Hematopoietic multipotent progenitor cell treated with erythropoietin and hydrocortisone succinate and interleukin-3 and kit ligand, for 4 days (in vitro differentiated cells): Measurements from ENCODE around the gene NR2C1.
A peak's percentile ranks its signal among the peaks of the same experiment; 100 is the strongest.

Source experiments
- DNase-seq: peaks from one replicate; pipeline ENCODE4 v3.0.0-alpha.2; 2015

NR2C1 gene

GRCh38 chr12:95083938-95084337 is 10.5 kb upstream of the NR2C1 start:
- no peak for DNase-seq

- no peak for DNase-seq
Observed at GRCh38 chr12:95083471-95083870, 10.1 kb upstream of the NR2C1 start.

GRCh38 chr12:95077341-95077740 is 3.9 kb upstream of the NR2C1 start:
- DNase-seq, result no peak

- DNase-seq, result no peak
Observed at GRCh38 chr12:95074766-95075165, 1.3 kb upstream of the NR2C1 start.

GRCh38 chr12:95073698-95074520 is 491 bp upstream of the NR2C1 start:
- no peak for DNase-seq

GRCh38 chr12:95070378-95070777 is 3.0 kb downstream of the NR2C1 start:
- DNase-seq, result no peak

GRCh38 chr12:95066091-95066855 is 7.1 kb downstream of the NR2C1 start:
- DNase-seq, result no peak

GRCh38 chr12:95060951-95061350 is 12.5 kb downstream of the NR2C1 start:
- no peak for DNase-seq

- DNase-seq, result no peak
Observed at GRCh38 chr12:95059984-95060383, 13.4 kb downstream of the NR2C1 start.

GRCh38 chr12:95057424-95057823 is 16.0 kb downstream of the NR2C1 start:
- DNase-seq, result no peak

- DNase-seq, result no peak
Observed at GRCh38 chr12:95055057-95055456, 18.4 kb downstream of the NR2C1 start.

- no peak for DNase-seq
Observed at GRCh38 chr12:95054206-95054605, 19.2 kb downstream of the NR2C1 start.

GRCh38 chr12:95051241-95051640 is 22.2 kb downstream of the NR2C1 start:
- no peak for DNase-seq

GRCh38 chr12:95037906-95038305 is 35.5 kb downstream of the NR2C1 start:
- DNase-seq, result no peak

GRCh38 chr12:95034750-95035149 is 38.7 kb downstream of the NR2C1 start:
- DNase-seq, result no peak

- no peak for DNase-seq
Observed at GRCh38 chr12:95022477-95022876, 50.9 kb downstream of the NR2C1 start.

- no peak for DNase-seq
Observed at GRCh38 chr12:95017482-95017881, 55.9 kb downstream of the NR2C1 start.

GRCh38 chr12:95016120-95016519 is 57.3 kb downstream of the NR2C1 start:
- no peak for DNase-seq

GRCh38 chr12:95014554-95014953 is 58.9 kb downstream of the NR2C1 start:
- no peak for DNase-seq

GRCh38 chr12:95006206-95006605 is 67.2 kb downstream of the NR2C1 start:
- no peak for DNase-seq

GRCh38 chr12:95004610-95005009 is 68.8 kb downstream of the NR2C1 start:
- DNase-seq, result peak; percentile 61

GRCh38 chr12:95003921-95004272 is 69.5 kb downstream of the NR2C1 start:
- no peak for DNase-seq

GRCh38 chr12:95003213-95003920 is 70.1 kb downstream of the NR2C1 start, which contains the start of gene NDUFA12:
NDUFA12 (minus strand) TSS chr12:95003697; CDS start chr12:95003680, 17 bp downstream.
- DNase-seq, result peak; percentile 99

GRCh38 chr12:95002754-95003153 is 70.7 kb downstream of the NR2C1 start:
- peak; percentile 30 for DNase-seq
